Muscle of arm (tissue), 12 donors: ENCODE results near the gene BTBD9. TPM values are rescaled to one million over a fixed set of nuclear protein-coding genes. Genes with fewer than 3 reads are reported as not detected.

ENCODE experiments used
- DNase-seq: peaks from one replicate; pipeline ENCODE4 v3.0.0-alpha.2; 2013
- polyA plus RNA-seq, 12 donors: library from polyadenylated mRNA; unstranded; fragments of 120-200 nt; gene quantifications; one replicate each; pipeline ENCODE4 v1.2.1, GENCODE V29; 2013; ENCODE audit not compliant: insufficient read length in 12 of 12

BTBD9 gene
- polyA plus RNA-seq, 12 donors = 7.6 to 9.8 (median 8.5) TPM; not detected in 1

GRCh38 chr6:38177882-38178583 lies 461.7 kb downstream of the BTBD9 start:
- DNase-seq = no peak

GRCh38 chr6:38176797-38177751 lies 462.7 kb downstream of the BTBD9 start:
- no peak for DNase-seq

GRCh38 chr6:38175786-38176185 lies 463.9 kb downstream of the BTBD9 start:
- DNase-seq = no peak

GRCh38 chr6:38174806-38175495 lies 464.8 kb downstream of the BTBD9 start:
- DNase-seq = no peak

GRCh38 chr6:38174315-38174714 lies 465.4 kb downstream of the BTBD9 start:
- no peak for DNase-seq

GRCh38 chr6:38173909-38174308 lies 465.8 kb downstream of the BTBD9 start:
- no peak for DNase-seq

- DNase-seq = no peak
Measured at GRCh38 chr6:38172739-38173410, 466.9 kb downstream of the BTBD9 start.

- no peak for DNase-seq
Measured at GRCh38 chr6:38171997-38172738, 467.6 kb downstream of the BTBD9 start.

GRCh38 chr6:38170666-38171355 lies 468.9 kb downstream of the BTBD9 start:
- DNase-seq = no peak

GRCh38 chr6:38169977-38170526 lies 469.7 kb downstream of the BTBD9 start:
- no peak for DNase-seq

- DNase-seq = no peak
Measured at GRCh38 chr6:38169221-38169976, 470.3 kb downstream of the BTBD9 start.

GRCh38 chr6:38168699-38169098 lies 471.0 kb downstream of the BTBD9 start:
- no peak for DNase-seq

- DNase-seq = no peak
Measured at GRCh38 chr6:38168126-38168525, 471.6 kb downstream of the BTBD9 start.

- DNase-seq = no peak
Measured at GRCh38 chr6:38167598-38167997, 472.1 kb downstream of the BTBD9 start.

- DNase-seq = no peak
Measured at GRCh38 chr6:38166411-38167240, 473.1 kb downstream of the BTBD9 start.

GRCh38 chr6:38164671-38165108 lies 475.0 kb downstream of the BTBD9 start:
- no peak for DNase-seq

GRCh38 chr6:38164131-38164481 lies 475.6 kb downstream of the BTBD9 start:
- no peak for DNase-seq
